Ovary (tissue), 9 donors: ENCODE data around the gene RYR3. TPM values are rescaled to one million over a fixed set of nuclear protein-coding genes. Genes with fewer than 3 reads are reported as not detected.

Experiments
- DNase-seq, 5 donors: peaks; one replicate each; pipeline ENCODE4 v3.0.0-alpha.2; 2019 to 2020
- H3K27ac ChIP-seq, 2 donors: fragments of 200-600 bp; one replicate each; pipeline versions ENCODE4 v1.5.1 to v1.8.0; 2019 to 2022
- H3K27me3 ChIP-seq: fragments of 200-600 bp; one replicate; pipeline ENCODE4 v1.8.0; 2022
- H3K36me3 ChIP-seq: fragments of 200-600 bp; sonication (generic); one replicate; pipeline ENCODE4 v1.5.1; 2019
- H3K4me1 ChIP-seq: one replicate; pipeline ENCODE4 v1.8.1; 2013; ENCODE audit warnings: mild to moderate bottlenecking, moderate library complexity; ENCODE audit not compliant: insufficient read depth
- H3K4me3 ChIP-seq: fragments of 200-600 bp; sonication (generic); one replicate; pipeline ENCODE4 v1.5.1; 2017
- H3K9me3 ChIP-seq, 2 donors: fragments of 200-600 bp in 1 of 2; sonication (generic) in 1 of 2; one replicate each; pipeline versions ENCODE4 v1.5.1 to v1.8.1; 2013 to 2019; ENCODE audit warnings: mild to moderate bottlenecking in 1 of 2, moderate library complexity in 1 of 2
- EP300 ChIP-seq: sonication (generic); formaldehyde crosslinking; IDR thresholded peaks from one replicate; pipeline ENCODE4 v1.6.1; 2017; ENCODE audit warnings: antibody characterized with exemption
- POLR2A ChIP-seq: fragments of 450-650 bp; IDR thresholded peaks from one replicate; pipeline ENCODE4 v1.6.1; 2017; ENCODE audit warnings: antibody characterized with exemption, mild to moderate bottlenecking, moderate library complexity
- WGBS, 3 donors: extraction: QIAGEN DNeasy Blood & Tissue Kit in 1 of 3; methylation state at CpG; one replicate each; pipeline versions ENCODE4 v1.1.5 to v1.1.7; 2013 to 2017; 5-methylcytosine and 5-hydroxymethylcytosine counted together
- intact Hi-C, 4 donors: fragments of 100-400 bp; cut with DNase I; formaldehyde crosslinking; loops; one replicate each; pipeline versions ENCODE4 v1.11.0 to v1.15.1; 2022 to 2023
- polyA plus RNA-seq, 2 donors: library from polyadenylated mRNA; stranded (reverse); fragments of 200-250 nt in 1 of 2; fragments of 350-450 nt in 1 of 2; fragmentation: Illumina TruSeq in 1 of 2; extraction: RNeasy Lipid Tissue Mini Kit (QIAGEN cat#74804) in 1 of 2; gene quantifications; one replicate each; pipeline ENCODE4 v1.2.3, GENCODE V29; 2013 to 2014
- total RNA-seq, 7 donors: library from RNA; depleted of rRNA in 2 of 7; stranded (reverse); fragments of >200 nt in 2 of 7; fragmentation: NEBNext Ultra II Directional in 3 of 7; extraction: Animal tissue kit (Norgen Biotek cat#: 25700) in 3 of 7; gene quantifications; one replicate each; pipeline versions ENCODE4 v1.1.0 to v1.2.4, GENCODE V29; 2016 to 2023
- TF ChIP-seq, protein P1 (sequence below), 3 donors: fragments of 450-650 bp in 2 of 3; fragments of 200-600 bp in 1 of 3; IDR thresholded peaks; one replicate each; pipeline versions ENCODE4 v1.5.1 to v1.8.0; 2016 to 2022; ENCODE audit warnings: antibody characterized with exemption in 3 of 3, mild to moderate bottlenecking in 1 of 3
- donor health status: DM: no; HTN: no; CAD: no; lungs with moderate emphysema.
- donor health status: DM: no; HTN: no; CAD: no.
- donor health status: Bipolar disorder and iron deficiency.
- donor health status: DM: yes; HTN: yes; CAD: no.
- donor health status: DM: no; HTN: no; CAD: no.
- donor health status: DM: yes; HTN: yes; CAD: no.

The RYR3 gene
- total and polyA plus RNA-seq, 9 donors, result 0.52 to 6.0 (median 0.96) TPM

DNA sequence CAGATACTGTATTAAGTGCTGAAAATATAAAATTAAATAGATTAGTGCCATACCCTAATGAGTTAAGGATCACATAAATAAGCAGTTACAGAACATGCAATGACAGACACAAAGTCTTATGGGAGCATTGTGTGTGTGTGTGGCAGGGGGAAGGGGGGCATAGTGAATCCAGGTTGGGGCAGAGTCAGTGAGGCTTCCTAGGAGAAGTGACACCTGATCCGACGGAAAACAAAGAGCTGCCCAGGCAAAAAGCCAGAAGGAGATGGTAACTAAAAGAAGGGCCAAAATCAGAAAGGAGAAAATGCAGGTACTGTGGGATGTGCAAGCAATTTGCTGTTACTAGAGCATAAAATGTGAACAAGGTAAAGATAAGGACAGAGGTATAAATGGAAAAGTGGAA, 577.4 kb downstream of the RYR3 start:
- Histone ChIP-seq H3K27ac (no peak overlapping the region), H3K4me3 (no peak overlapping the region), H3K36me3 (no peaks in the 10 kb centered on the region), H3K4me1 (no peaks in the 10 kb centered on the region), H3K27me3 (no peaks in the 10 kb centered on the region), H3K9me3 (no peaks in the 10 kb centered on the region)
- intact Hi-C loops, result no loop called here
- TF ChIP-seq EP300 (no peak), POLR2A (no peak)
- TF ChIP-seq, protein P1, sequence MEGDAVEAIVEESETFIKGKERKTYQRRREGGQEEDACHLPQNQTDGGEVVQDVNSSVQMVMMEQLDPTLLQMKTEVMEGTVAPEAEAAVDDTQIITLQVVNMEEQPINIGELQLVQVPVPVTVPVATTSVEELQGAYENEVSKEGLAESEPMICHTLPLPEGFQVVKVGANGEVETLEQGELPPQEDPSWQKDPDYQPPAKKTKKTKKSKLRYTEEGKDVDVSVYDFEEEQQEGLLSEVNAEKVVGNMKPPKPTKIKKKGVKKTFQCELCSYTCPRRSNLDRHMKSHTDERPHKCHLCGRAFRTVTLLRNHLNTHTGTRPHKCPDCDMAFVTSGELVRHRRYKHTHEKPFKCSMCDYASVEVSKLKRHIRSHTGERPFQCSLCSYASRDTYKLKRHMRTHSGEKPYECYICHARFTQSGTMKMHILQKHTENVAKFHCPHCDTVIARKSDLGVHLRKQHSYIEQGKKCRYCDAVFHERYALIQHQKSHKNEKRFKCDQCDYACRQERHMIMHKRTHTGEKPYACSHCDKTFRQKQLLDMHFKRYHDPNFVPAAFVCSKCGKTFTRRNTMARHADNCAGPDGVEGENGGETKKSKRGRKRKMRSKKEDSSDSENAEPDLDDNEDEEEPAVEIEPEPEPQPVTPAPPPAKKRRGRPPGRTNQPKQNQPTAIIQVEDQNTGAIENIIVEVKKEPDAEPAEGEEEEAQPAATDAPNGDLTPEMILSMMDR (IDR thresholded peaks at IDR 0.05), result no peak
- no peak for DNase-seq
- WGBS, 3 donors, result 46 to 75% (median 66%) methylated on average over 2 of the region's 2 CpGs

GRCh38 chr15:33894193-33894592, 583.4 kb downstream of the RYR3 start:
- Histone ChIP-seq H3K27me3 (no peaks in the 10 kb centered on the region), H3K27ac (no peak overlapping the region), H3K36me3 (no peaks in the 10 kb centered on the region), H3K9me3 (no peaks in the 10 kb centered on the region), H3K4me1 (no peaks in the 10 kb centered on the region), H3K4me3 (no peak overlapping the region)
- TF ChIP-seq EP300 (no peak), POLR2A (no peak)
- TF ChIP-seq, protein P1 (IDR thresholded peaks at IDR 0.05), result no peak
- DNase-seq, result no peak
- intact Hi-C loops, result no loop called here
- 89 to 92% (median 90%) methylated on average over 6 of the region's 6 CpGs for WGBS, 3 donors

DNA sequence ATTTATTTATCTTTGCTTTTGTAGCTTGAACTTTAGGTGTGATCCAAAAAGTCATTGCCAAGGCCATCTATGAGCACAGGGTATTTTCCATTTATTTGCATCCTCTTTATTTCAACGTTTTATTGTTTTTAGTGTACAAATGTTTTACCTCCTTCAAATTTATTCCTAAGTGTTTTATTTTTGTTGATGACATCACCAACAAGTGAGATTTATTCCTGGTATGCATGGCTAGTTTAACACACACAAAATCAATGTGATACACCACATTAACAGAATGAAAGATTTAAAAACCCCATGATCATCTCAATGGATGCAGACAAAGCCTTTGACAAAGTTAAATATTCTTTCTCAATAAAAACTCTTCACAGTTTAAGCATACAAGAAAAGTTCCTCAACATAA, 591.3 kb downstream of the RYR3 start:
- Histone ChIP-seq H3K36me3 (no peaks in the 10 kb centered on the region), H3K27me3 (no peaks in the 10 kb centered on the region), H3K27ac (no peak overlapping the region), H3K4me3 (no peak overlapping the region), H3K9me3 (no peaks in the 10 kb centered on the region), H3K4me1 (no peaks in the 10 kb centered on the region)
- no peak for DNase-seq
- 0% methylated on average over 1 of the region's 1 CpG for WGBS, 3 donors
- TF ChIP-seq POLR2A, result no peak
- TF ChIP-seq, protein P1 (IDR thresholded peaks at IDR 0.05), result no peak
- TF ChIP-seq EP300, result no peak
- intact Hi-C loops, result no loop called here

- Histone ChIP-seq H3K9me3 (no peaks in the 10 kb centered on the region), H3K27me3 (no peaks in the 10 kb centered on the region), H3K36me3 (no peaks in the 10 kb centered on the region), H3K27ac (no peak overlapping the region), H3K4me1 (no peaks in the 10 kb centered on the region), H3K4me3 (no peak overlapping the region)
- 95 to 97% (median 96%) methylated on average over 2 of the region's 2 CpGs for WGBS, 3 donors
- DNase-seq, result no peak
- TF ChIP-seq EP300 (no peak), POLR2A (no peak)
- TF ChIP-seq, protein P1 (IDR thresholded peaks at IDR 0.05), result no peak
- intact Hi-C loops, result no loop called here
Measured at GRCh38 chr15:33903661-33904060, 592.9 kb downstream of the RYR3 start.

- TF ChIP-seq POLR2A, result no peak
- TF ChIP-seq, protein P1 (IDR thresholded peaks at IDR 0.05), result no peak
- TF ChIP-seq EP300, result no peak
- H3K36me3 ChIP-seq, result no peaks in the 10 kb centered on the region
Measured at GRCh38 chr15:33907326-33907725, 596.6 kb downstream of the RYR3 start.

More at GRCh38 chr15:33907326-33907725, 596.6 kb downstream of the RYR3 start:
- intact Hi-C loops, result no loop called here
- Histone ChIP-seq H3K4me1 (no peaks in the 10 kb centered on the region), H3K9me3 (no peaks in the 10 kb centered on the region), H3K4me3 (no peak overlapping the region), H3K27ac (no peak overlapping the region), H3K27me3 (no peaks in the 10 kb centered on the region)
- DNase-seq, result no peak
